Smooth muscle cell (in vitro differentiated cells): ENCODE measurements around the gene PAPSS2. TPM values are rescaled to one million over a fixed set of nuclear protein-coding genes. Genes with fewer than 3 reads are reported as not detected.

Source experiments
- DNase-seq: peaks from one replicate; lab custom pipeline; 2025; ENCODE audit not compliant: unreplicated experiment; lab: John Stamatoyannopoulos, UW
- H2AFZ ChIP-seq: fragments of 200-600 bp; sonication (generic); 2 replicates; pipeline ENCODE4 v1.6.0; 2016; ENCODE audit warnings: antibody characterized with exemption, low read depth, mild to moderate bottlenecking
- H3F3A ChIP-seq: fragments of 200-600 bp; sonication (generic); 2 replicates; pipeline ENCODE4 v1.6.0; 2017; ENCODE audit warnings: antibody characterized with exemption, low read depth
- H3K27ac ChIP-seq: fragments of 200-600 bp; sonication (generic); 2 replicates; pipeline ENCODE4 v1.5.1; 2016; ENCODE audit warnings: low read depth, mild to moderate bottlenecking
- H3K27me3 ChIP-seq: fragments of 200-600 bp; sonication (generic); 2 replicates; pipeline ENCODE4 v1.6.1; 2016; ENCODE audit warnings: low read depth, mild to moderate bottlenecking
- H3K36me3 ChIP-seq: fragments of 200-600 bp; sonication (generic); 2 replicates; pipeline ENCODE4 v1.5.1; 2016; ENCODE audit warnings: low read depth
- H3K4me1 ChIP-seq: fragments of 200-600 bp; sonication (generic); 2 replicates; pipeline ENCODE4 v1.5.1; 2016; ENCODE audit warnings: low read depth
- H3K4me2 ChIP-seq: fragments of 200-600 bp; sonication (generic); 2 replicates; pipeline ENCODE4 v1.6.0; 2016; ENCODE audit warnings: mild to moderate bottlenecking
- H3K4me3 ChIP-seq: fragments of 200-600 bp; sonication (generic); 2 replicates; pipeline ENCODE4 v1.5.1; 2016; ENCODE audit warnings: mild to moderate bottlenecking
- H3K79me2 ChIP-seq: fragments of 200-600 bp; sonication (generic); 2 replicates; pipeline ENCODE4 v1.6.0; 2016; ENCODE audit warnings: low read depth, mild to moderate bottlenecking
- H3K9ac ChIP-seq: fragments of 200-600 bp; sonication (generic); 2 replicates; pipeline ENCODE4 v1.6.0; 2016; ENCODE audit warnings: low read depth
- H3K9me3 ChIP-seq: fragments of 200-600 bp; sonication (generic); replicated peaks from 2 replicates; pipeline ENCODE4 v1.5.1; 2016; ENCODE audit warnings: low read depth
- H4K20me1 ChIP-seq: fragments of 200-600 bp; sonication (generic); 2 replicates; pipeline ENCODE4 v1.6.0; 2016; ENCODE audit warnings: low read depth
- CTCF ChIP-seq: fragments of 200-600 bp; sonication (generic); IDR thresholded peaks from 2 replicates; pipeline ENCODE4 v1.5.1; 2017; ENCODE audit warnings: borderline replicate concordance, mild to moderate bottlenecking, antibody characterized with exemption; ENCODE audit not compliant: insufficient read depth, poor library complexity, severe bottlenecking
- WGBS: methylation state at CpG from one replicate; pipeline ENCODE4 v1.1.7; 2016; ENCODE audit warnings: low lambda C conversion rate; 5-methylcytosine and 5-hydroxymethylcytosine counted together
- polyA plus RNA-seq: library from polyadenylated mRNA; unstranded; fragments of >200 nt; fragmentation: Nextera tagmentation; extraction: Ambion mirVana; gene quantifications from 2 replicates; pipeline ENCODE4 v1.2.1, GENCODE V29; 2016
- total RNA-seq: library from RNA; depleted of rRNA; stranded (reverse); fragments of >200 nt; gene quantifications from 2 replicates; pipeline ENCODE4 v1.2.3, GENCODE V29; 2014

Gene PAPSS2
- total and polyA plus RNA-seq, 2 experiments from 2014 or later, result 96.1 to 105 TPM

- no peak overlapping the region for H3K9ac ChIP-seq
- no peak overlapping the region for H3K4me2 ChIP-seq
- DNase-seq, result no peak
- H3K4me3 ChIP-seq, result no peak overlapping the region
- H2AFZ ChIP-seq, result no peak overlapping the region
- no peaks in the 10 kb centered on the region for H3K36me3 ChIP-seq
- TF ChIP-seq CTCF, result no peak
- no peak overlapping the region for H3K27ac ChIP-seq
- no peaks in the 10 kb centered on the region for H3F3A ChIP-seq
- no peaks in the 10 kb centered on the region for H3K27me3 ChIP-seq
- no peaks in the 10 kb centered on the region for H3K9me3 ChIP-seq
- peaks cover 6% of the 10 kb centered on the region for H3K4me1 ChIP-seq
- no peaks in the 10 kb centered on the region for H3K79me2 ChIP-seq
- no peaks in the 10 kb centered on the region for H4K20me1 ChIP-seq
- WGBS, result 88% methylated on average over 7 of the region's 7 CpGs
Measured at GRCh38 chr10:87622314-87623004, 37.2 kb upstream of the PAPSS2 start.

GRCh38 chr10:87623191-87623590 lies 36.5 kb upstream of the PAPSS2 start:
- no peak overlapping the region for H2AFZ ChIP-seq
- H4K20me1 ChIP-seq, result no peaks in the 10 kb centered on the region
- H3K9me3 ChIP-seq, result no peaks in the 10 kb centered on the region
- no peaks in the 10 kb centered on the region for H3K79me2 ChIP-seq
- H3K27me3 ChIP-seq, result no peaks in the 10 kb centered on the region
- no peak overlapping the region for H3K4me2 ChIP-seq
- peaks cover 6% of the 10 kb centered on the region for H3K4me1 ChIP-seq
- 91% methylated on average over 1 of the region's 1 CpG for WGBS
- no peak overlapping the region for H3K27ac ChIP-seq
- H3K36me3 ChIP-seq, result no peaks in the 10 kb centered on the region
- no peak for TF ChIP-seq CTCF
- no peaks in the 10 kb centered on the region for H3F3A ChIP-seq
- H3K9ac ChIP-seq, result no peak overlapping the region
- H3K4me3 ChIP-seq, result no peak overlapping the region
- no peak for DNase-seq

GRCh38 chr10:87625661-87626060 lies 34.0 kb upstream of the PAPSS2 start:
- Histone ChIP-seq H2AFZ (no peak overlapping the region), H3K36me3 (no peaks in the 10 kb centered on the region), H3F3A (no peaks in the 10 kb centered on the region), H3K27me3 (no peaks in the 10 kb centered on the region), H3K4me3 (no peak overlapping the region), H3K79me2 (no peaks in the 10 kb centered on the region), H3K4me2 (no peak overlapping the region), H3K9ac (no peak overlapping the region), H3K27ac (no peak overlapping the region), H3K9me3 (no peaks in the 10 kb centered on the region), H3K4me1 (peaks cover 6% of the 10 kb centered on the region), H4K20me1 (no peaks in the 10 kb centered on the region)
- no peak for TF ChIP-seq CTCF
- 25% methylated on average over 1 of the region's 1 CpG for WGBS
- DNase-seq, result no peak

GRCh38 chr10:87626422-87626892 lies 33.2 kb upstream of the PAPSS2 start:
- WGBS, result 89% methylated on average over 1 of the region's 1 CpG
- Histone ChIP-seq H2AFZ (no peak overlapping the region), H3K27ac (no peak overlapping the region)

More at GRCh38 chr10:87626422-87626892, 33.2 kb upstream of the PAPSS2 start:
- H4K20me1 ChIP-seq, result no peaks in the 10 kb centered on the region
- TF ChIP-seq CTCF, result no peak
- no peaks in the 10 kb centered on the region for H3K27me3 ChIP-seq
- no peak overlapping the region for H3K4me3 ChIP-seq
- no peaks in the 10 kb centered on the region for H3K9me3 ChIP-seq
- no peak overlapping the region for H3K4me2 ChIP-seq
- no peaks in the 10 kb centered on the region for H3K79me2 ChIP-seq
- no peak overlapping the region for H3K9ac ChIP-seq
- DNase-seq, result no peak
- peaks cover 6% of the 10 kb centered on the region for H3K4me1 ChIP-seq
- no peaks in the 10 kb centered on the region for H3F3A ChIP-seq
- no peaks in the 10 kb centered on the region for H3K36me3 ChIP-seq
